DOHH2 (cell line): Measurements from ENCODE around the gene HERC6.

ENCODE experiments used
- CTCF ChIP-seq: fragments of 200-600 bp; sonication (generic); IDR thresholded peaks from one replicate; pipeline ENCODE4 v1.5.1; 2014; ENCODE audit warnings: antibody characterized with exemption, mild to moderate bottlenecking, low read depth, low read length; ENCODE audit not compliant: poor library complexity, severe bottlenecking
- EZH2phosphoT487 ChIP-seq: fragments of 200-600 bp; sonication (generic); IDR thresholded peaks from 2 replicates; pipeline ENCODE4 v1.6.1; 2017; ENCODE audit warnings: borderline replicate concordance, mild to moderate bottlenecking, antibody characterized with exemption, low read length, moderate library complexity, mixed read lengths

- TF ChIP-seq CTCF, result peak; percentile 78
- TF ChIP-seq EZH2phosphoT487, result no peak
These were observed at the start of gene HERC6 for GRCh38 chr4:88378691-88379559.
